Activated CD4-positive, alpha-beta T cell treated with anti-CD3 and anti-CD28 coated beads, Interleukin-2, Interleukin-4, amounts not matched to agents 100 ng/mL and 50 ng/mL, durations not matched to agents 16 hours and 8 hours (primary cell): ENCODE measurements around the gene NCAPD2.
"Not testable (repeated sequence)": the region's sequence is repeated elsewhere in the genome, so short reads cannot be mapped to it uniquely, and the experiment has no call there.

Source experiments
- DNase-seq: peaks from one replicate; pipeline ENCODE4 v3.0.0-alpha.2; 2020; ENCODE audit warnings: low spot score

Gene NCAPD2

GRCh38 chr12:6550294-6551062, 56.6 kb downstream of the NCAPD2 start:
- DNase-seq = no peak

DNA sequence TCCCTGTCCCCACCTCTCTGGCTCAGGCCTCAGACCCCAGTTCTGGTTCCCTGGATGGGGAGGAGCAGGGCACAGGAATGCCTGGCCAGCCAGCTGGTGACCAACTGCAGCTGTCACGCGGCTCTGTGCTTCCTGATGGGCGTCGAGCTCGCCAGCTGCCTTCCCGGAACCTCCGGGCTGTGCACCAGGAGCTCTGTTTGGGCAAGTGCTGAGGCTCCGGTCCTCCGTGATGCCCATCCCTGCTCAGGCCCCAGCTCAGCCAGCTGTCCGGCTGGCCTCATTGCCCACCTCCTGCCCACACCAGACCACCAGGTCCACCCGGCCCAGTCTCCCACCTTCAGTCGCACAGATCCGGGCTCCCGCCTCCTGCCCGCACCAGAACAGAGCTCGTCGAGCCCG, 57.2 kb downstream of the NCAPD2 start:
- no peak for DNase-seq

- DNase-seq = no peak
Observed at GRCh38 chr12:6551496-6552139, 57.7 kb downstream of the NCAPD2 start.

- no peak for DNase-seq
Observed at GRCh38 chr12:6552140-6552551, 58.2 kb downstream of the NCAPD2 start.

- DNase-seq = no peak
Observed at GRCh38 chr12:6553051-6553868, 59.4 kb downstream of the NCAPD2 start.

GRCh38 chr12:6554168-6555017, 60.5 kb downstream of the NCAPD2 start:
- DNase-seq = peak; percentile 86

DNA sequence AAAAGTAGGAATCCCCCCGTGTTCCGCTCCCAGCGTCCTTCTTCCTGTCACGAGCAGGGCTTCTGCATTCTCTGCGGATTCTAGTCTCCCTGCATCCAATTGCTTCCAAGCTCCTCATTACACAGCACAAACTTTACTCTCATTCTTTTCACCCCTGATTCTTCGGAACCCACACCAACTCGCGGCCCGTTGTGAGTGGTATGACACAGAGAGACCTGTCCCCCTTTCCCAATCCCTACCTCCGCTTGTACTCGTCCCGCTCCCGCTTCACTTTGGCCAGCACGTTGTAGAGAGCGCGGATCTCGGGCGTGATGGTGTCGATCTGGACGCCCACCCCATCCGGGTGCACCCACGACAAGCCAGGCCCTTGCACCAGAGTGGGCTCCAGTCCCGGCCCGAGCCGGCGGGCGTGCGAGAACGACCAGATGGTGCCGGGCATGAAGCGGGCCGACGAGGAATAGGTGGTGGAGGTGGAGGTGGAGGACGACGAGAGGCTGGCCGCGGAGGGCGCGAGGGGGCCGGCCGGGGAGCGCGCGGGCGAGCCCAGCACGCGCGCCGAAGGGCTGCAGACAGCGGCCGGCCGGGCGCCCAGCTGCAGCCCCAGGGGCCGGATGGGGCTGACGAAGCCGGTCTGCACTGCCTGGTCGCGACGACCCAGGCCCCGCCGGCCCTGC, 61.3 kb downstream of the NCAPD2 start:
- no peak for DNase-seq

DNA sequence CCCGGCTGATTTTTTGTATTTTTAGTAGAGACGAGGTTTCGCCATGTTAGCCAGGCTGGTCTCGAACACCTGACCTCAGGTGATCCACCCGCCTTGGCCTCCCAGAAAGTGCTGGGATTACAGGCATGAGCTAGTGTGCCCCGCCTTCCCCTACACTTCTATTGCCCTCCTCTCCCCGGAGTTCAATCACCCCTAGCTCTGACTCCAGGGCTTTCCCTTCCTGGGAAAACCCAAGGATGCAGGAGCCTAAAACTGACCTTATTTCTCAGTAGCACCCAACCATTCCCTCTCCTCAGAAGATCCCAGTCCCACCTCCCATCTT, 62.6 kb downstream of the NCAPD2 start:
- not testable (repeated sequence) for DNase-seq

- DNase-seq = no peak
Observed at GRCh38 chr12:6556857-6557256, 63.0 kb downstream of the NCAPD2 start.

DNA sequence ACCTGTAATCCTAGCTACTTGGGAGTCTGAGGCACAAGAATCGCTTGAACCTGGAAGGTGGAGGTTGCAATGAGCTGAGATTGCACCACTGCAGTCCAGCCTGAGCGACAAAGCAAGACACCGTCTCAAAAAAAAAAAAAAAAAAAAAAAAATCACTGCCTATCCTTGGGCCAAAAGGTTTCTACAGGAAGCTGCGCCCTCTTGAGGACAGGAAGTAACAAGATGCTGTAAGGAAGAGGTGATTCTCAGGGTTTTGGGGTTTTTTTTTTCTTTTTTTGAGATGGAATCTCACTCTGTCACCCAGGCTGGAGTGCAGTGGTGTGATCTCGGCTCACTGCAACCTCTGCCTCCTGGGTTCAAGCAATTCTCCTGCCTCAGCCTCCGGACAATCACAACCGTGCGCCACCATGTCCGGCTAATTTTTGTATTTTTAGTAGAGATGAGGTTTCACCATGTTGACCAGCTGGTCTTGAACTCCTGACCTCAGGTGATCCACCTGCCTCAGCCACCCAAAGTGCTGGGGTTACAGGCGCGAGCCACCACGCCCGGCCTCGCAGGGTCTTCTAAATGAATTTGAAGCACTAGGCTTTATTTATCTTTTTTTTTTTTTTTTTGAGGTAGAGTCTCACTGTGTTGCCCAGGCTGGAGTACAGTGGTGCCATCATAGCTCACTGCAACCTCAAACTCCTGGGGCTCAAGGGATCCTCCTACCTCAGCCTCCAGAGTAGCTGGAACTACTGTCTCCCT, 64.3 kb downstream of the NCAPD2 start:
- peak; percentile 72 for DNase-seq

GRCh38 chr12:6559500-6559899, 65.6 kb downstream of the NCAPD2 start:
- no peak for DNase-seq

GRCh38 chr12:6560501-6561205, 66.8 kb downstream of the NCAPD2 start:
- no peak for DNase-seq

DNA sequence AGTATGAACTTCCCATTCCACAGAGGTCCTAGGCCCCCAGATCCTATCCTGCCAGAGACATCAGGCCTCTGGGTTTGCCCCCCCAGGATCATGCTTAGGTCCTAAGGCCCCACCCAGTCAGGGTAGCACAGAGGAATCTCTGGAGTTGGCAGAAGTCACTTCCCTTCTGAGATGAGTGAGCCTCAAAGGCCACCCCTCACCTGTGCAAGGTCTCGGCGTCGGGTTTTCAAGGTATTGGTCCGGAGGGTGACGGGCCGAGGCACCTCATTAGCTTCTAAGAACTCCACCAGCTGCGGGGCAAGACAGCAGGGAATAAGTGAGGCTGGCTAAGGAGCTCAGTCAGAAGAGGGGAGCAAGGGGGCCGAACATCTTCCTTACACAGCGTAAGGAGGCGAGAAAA, 69.0 kb downstream of the NCAPD2 start:
- no peak for DNase-seq

DNA sequence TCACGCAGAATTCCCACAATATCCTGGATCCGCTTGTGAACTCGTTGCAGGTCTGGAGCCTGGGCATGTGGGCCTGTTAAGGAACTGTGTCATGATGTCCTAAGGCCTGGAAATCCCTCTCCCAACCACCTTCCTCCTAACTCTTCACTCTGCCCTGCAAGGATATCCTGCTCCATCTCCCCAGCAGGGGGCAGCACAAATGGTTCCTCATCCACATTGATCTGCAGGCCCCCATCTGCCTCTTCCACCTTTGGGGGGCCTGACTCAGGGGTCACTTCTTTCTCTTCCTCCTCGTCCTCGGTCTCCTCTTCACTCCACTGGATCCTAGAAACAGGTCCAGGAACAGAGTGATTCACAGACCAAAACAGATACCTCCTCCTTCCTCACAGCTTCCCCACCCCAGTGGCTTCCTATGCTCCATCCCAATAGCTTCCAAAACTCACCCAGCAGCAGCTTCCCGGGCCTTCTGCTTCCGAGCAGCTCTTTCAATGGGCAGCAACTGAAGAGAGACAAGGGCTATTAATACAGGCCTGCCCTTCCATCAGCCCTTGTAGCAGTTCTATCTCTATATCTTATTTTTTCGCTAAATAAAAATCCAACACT, 69.6 kb downstream of the NCAPD2 start:
- peak; percentile 56 for DNase-seq

DNA sequence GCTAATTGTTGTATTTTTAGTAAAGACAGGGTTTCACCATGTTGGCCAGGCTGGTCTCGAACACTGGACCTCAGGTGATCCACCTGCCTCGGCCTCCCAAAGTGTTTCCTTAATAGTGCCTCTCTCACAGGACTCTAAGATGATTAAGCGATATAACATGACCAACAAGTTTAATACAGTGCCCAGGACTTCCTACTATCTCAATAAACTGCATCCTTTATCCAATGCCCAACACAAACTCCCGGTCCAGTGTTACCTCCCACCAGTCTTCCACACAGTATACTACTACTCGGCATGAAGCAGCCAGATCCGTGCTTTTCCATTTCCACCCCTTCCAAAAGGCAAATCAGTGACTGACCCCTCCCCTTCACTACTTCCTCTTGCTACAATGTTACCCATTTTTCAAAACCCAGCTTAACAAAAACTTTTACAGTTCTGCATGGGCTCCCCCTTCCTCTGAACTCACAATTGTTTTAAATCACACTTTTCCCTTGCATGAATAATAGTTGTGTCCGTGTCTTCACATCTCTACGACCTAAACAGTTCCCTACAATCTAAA, 73.3 kb downstream of the NCAPD2 start:
- no peak for DNase-seq

- no peak for DNase-seq
Observed at GRCh38 chr12:6569312-6569711, 75.4 kb downstream of the NCAPD2 start.

DNA sequence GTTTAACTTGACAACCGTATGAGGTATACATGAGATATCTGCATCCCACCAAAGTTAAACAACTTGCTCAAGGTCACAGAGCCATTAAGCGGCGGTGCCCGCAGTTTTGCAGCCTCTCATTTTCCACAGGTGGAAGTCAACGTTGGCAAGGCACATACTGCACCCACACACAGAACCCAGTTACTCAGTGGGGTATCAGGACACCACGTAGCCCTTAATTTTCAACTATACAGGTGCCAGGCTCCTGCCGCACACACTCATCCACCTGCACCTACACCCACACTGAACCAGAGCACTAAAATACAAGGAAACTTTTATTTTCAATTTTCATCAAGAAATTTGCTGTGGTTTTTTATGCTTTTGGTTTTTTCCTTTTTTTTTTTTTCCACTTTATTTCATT, 75.9 kb downstream of the NCAPD2 start:
- DNase-seq = no peak

DNA sequence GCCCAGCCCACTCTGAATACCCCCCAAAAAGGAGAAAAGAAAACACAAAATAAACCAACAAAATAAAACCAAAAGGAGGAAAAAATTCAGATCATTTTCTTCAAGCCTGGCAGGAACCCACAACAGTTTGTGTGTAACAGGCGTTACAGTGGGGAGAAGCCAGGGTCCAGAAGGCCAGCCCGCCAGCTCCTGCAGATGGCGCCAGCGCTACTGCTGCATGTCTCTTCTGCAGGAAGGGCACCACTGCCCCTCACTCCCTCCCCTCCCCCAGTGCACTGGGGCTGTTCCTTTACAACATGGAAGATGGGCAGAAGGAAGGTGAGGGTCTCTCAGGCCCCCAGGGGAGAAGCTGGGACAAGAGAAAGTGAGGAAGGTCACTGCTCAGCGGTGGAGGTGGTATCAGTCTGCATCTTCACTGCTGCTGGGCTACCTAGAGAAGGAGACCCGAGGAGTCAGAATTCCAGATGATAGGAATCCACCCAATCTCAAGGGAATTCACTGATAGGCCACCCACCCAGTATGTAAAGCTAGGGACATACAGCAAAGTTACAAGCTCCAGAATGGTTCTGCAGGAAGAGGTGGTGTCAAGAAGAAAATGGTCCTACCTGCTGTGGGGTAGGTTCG, 76.5 kb downstream of the NCAPD2 start:
- DNase-seq = peak; percentile 53

DNA sequence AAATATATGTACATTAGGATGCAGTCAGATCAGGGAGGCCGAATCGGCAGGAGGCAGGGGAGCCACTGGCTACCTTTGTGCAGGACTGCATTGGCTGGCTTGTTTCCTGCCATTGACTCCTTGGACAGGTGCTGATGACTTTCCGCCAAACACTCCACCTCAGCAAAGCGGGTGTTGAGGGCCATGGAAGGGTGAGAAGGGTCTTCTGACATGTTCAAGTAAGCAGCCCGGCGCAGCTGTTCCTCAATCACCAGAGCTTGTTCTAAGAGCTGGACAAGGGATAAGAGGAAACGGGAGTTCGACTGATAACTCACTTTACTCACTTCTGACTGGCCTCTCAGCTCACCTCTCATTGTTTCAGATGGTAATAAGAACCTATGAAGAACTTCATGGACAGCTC, 79.1 kb downstream of the NCAPD2 start:
- DNase-seq = no peak
